NCI-H2227 (cell line): ENCODE results near the gene ATXN2L.
"Not testable (repeated sequence)": the region's sequence is repeated elsewhere in the genome, so short reads cannot be mapped to it uniquely, and the experiment has no call there.

Experiments
- DNase-seq: peaks from one replicate; lab custom pipeline; 2025; ENCODE audit not compliant: unreplicated experiment; lab: John Stamatoyannopoulos, UW

The ATXN2L gene

DNA sequence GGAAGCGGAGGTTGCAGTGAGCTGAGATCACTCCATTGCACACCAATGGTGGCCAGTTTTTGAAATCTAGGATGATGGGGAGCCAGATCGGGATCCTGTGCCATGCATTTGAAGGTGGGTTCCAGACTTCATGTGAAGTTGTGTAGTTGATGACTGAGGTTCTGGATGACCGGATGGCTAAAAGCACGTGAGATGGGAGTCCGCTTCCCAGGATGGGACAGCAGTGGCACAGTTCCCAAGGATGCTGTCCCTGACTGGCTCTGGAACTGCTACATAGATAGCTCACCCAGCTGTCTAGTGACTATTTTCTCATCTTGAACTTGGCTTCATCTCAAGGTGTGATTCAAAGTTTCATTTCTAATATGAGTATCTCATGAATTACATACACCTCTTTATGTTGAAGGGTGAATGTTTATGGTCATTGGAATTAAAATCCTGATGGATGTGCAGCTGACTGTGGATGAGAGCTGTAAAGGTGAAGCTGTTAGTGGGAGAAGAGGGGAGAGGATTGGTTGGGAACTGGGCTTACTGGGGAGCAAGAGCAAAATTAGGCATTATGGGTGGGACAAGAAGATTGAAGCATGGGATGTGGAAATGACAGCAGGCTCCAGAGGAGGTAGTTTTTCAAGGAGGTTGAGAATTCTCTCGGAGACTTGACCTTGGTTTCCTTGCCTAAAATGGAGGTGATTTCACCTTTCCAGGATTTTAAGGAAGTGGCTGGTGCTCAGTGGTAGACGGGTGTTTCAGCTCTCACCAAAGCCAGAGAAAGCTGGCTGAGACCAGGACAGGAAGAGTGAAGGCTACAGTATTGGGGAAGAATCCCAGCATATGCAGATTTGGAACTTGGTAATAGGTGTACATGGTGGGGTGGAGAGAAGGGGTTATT lies 15.1 kb downstream of the ATXN2L start:
- DNase-seq, result no peak

DNA sequence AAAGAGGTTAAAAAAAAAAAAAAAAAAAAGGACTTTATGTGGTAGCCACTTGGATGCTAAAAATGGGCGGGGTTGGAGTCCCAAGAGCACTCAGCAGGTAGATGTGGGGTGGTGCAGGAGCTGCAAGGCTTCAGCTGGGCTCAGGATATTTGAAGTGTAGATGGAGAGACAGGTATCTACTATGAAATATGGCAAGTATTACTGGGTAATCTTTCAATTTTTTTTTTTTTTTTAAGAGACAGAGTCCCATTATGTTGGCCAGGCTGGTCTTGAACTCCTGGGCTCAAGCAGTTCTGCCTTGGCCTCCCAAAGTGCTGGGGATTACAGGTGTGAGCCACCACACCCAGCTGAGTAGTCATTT lies 15.7 kb downstream of the ATXN2L start:
- DNase-seq, result no peak

DNA sequence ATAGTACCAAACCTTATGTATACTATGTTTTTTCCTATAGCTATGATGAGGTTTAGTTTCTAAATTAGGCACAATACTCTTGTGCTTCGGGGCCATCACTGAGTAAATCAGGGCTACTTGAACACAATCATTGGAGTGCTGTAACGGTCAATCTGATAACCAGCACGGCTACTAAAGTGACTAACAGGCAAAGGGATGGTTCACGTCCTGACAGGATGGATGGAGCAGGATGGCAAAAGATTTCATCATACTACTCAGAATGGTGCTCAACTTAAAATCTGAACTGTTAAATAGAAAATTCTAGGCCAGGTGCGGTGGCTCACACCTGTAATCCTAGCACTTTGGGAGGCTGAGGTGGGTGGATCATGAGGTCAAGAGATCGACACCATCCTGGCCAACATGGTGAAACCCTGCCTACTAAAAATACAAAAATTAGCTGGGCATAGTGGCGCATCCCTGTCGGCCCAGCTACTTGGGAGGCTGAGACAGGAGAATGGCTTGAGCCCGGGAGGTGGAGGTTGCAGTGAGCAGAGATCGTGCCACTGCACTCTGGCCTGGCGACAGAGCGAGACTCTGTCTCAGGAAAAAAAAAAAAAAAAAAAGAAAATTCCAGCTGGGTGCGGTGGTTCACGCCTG lies 16.3 kb downstream of the ATXN2L start:
- DNase-seq, result no peak

DNA sequence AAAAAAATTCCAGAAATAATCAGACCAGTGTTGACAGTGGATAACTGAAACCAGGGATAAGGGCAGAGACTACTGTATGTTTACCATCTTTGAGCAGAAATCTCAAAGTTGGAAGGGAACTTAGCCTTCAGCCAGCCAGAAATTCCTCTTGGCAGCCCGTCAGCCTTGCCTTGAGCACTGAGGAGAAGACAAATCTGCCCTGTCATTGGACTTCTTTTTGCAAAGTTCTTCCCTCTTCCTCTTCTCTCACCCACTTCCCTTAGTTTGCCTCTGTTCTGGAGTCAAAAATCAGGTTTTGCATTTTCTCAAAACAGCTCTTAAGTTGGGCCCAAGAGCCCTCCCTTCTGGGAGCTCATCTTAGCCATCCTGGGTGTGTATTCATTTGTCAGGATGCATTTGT lies 17.1 kb downstream of the ATXN2L start:
- no peak for DNase-seq

DNA sequence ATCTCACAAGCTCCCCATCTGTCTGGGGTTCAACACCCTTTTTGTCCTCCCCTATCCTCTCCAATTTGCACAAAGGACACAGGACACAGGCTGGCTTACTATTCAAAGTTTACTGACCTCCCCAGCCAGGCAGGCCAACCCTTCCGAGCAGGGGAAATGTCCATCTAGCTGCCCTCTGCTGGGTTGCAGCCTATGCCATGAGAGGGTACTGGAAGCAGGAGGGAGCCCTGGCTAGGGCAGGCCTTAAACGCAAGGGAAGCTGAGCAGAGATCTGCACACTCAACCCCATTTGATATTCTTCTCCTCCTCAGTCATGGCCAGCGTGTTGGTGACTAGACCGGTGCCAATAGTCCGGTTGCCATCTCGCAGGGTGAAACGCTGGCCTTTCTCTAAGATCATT lies 19.9 kb downstream of the ATXN2L start:
- no peak for DNase-seq

DNA sequence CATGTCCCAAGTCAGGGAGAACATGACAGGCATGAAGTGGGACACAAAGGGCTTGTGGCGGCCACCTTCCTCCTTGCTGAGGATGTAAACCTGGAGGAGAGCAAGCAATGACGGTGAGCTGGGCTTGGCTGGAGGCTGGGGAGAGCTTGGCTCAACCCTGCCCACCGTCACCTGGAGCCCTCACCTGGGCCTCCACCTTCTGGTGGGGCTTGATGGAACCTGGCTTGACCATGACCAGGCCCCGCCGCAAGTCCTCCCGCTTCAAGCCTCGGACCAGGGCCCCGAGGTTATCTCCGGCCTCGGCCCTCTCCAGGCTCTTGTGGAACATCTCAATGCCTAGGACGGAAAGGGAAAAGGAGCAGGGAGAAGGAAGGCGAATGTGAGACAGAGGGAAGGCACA lies 21.0 kb downstream of the ATXN2L start:
- DNase-seq, result no peak

DNA sequence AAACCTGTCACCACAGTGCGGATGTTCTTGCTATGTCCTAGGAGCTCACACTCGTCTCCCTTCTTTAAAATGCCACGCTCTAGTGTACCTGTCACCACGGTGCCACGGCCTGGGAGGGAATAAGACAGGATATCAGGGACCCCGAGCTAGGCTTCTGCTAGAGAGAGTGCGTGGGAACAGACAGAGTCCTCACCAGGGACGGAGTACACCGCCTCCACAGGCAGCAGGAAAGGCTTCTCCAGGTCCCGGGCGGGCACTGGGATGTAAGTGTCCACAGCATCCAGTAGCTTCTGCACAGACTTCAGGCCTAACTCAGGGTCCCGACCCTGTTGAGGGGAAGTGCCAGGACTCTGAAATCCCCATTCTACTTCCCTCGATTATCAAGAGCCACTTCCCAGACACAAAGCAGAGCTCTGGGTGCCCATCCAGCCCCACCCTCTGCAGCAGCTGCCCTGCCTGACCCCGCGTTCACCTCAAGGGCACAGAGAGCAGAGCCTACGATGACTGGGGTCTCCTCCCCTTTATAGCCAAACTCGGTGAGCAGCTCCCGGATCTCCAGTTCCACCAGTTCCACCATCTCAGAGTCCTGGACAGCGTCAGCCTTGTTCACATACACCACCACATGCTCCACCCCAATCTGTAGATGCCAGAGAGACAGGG lies 21.6 kb downstream of the ATXN2L start:
- DNase-seq, result no peak

DNA sequence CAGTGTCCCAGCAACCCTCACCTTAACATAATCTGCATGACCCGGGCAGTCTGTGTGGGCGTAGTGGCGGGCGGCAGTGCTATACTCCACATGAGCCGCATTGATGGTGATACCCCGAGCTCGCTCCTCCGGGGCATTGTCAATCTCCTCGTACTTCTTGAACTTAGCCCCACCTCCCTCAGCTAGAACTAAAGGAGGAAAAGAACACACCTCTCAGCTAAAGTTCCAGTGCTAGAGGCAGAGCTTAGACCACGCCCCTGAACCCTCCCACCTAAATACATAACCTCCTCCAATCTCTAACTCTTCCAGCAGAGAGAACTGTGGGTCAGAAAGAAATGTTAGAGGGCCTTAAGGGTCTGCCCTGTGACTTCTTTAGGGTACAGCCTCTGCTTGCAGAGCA lies 22.5 kb downstream of the ATXN2L start:
- peak; percentile 62 for DNase-seq

DNA sequence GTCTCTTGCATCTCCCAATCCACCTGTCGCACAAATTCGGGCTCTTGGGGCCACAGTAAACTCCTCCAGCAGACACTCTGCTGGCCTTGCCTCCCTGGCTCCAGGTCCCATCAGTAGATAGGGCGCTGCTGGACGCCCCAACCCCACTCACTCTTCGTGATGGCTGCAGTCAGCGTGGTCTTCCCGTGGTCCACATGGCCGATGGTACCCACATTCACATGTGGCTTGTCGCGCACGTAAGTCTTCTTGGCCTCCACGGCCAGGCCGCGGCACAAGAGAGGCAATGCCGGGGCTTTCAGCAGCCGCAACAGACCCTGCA lies 22.9 kb downstream of the ATXN2L start:
- DNase-seq, result no peak

DNA sequence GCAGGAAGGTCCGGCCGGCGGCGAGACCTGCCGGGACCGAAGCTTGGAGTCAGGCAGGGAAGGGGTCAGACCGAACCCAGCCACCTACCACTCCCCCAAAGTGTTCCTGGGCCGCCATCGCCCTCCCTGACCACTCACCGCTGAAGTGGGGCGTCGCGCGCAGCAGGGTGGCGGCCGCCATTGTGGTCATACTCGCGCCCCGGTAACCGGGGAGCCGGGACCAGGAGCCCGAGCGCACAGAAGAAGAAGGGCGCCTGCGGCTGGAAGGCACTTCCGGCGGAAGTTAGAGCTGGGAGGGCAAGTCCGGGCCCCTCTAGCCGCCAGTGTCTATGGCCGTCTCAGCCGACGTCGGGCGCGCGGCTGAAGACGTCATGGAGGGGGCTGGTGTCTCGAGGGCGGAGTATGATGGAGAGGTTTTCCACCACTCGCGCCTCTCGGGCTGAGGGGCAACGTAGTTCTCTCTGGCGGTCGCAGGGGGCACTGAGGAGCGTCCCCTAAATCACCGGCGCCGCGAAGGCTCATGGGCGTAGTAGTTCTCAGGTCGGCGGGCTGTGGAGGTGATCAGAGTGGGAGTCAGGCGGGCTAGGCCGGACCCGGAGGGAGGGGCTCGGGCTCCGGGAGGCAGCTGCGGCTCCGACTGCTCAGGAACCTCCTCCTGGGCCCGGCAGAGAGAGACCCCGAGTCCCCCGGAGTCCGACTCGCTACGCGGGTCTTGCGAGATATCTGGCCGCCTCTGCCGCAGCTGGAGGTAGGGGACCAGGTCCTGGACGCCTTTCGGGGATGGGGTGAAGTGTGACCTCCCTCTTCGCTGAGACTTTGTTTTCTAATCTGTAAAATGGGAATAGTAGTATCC lies 23.5 kb downstream of the ATXN2L start, which contains the start of gene TUFM:
Gene TUFM, minus strand, starts transcription at position 269 of the 853 bp plus-strand sequence. Its CDS starts 79 bp downstream, at position 190.
- peak; percentile 99 for DNase-seq

DNA sequence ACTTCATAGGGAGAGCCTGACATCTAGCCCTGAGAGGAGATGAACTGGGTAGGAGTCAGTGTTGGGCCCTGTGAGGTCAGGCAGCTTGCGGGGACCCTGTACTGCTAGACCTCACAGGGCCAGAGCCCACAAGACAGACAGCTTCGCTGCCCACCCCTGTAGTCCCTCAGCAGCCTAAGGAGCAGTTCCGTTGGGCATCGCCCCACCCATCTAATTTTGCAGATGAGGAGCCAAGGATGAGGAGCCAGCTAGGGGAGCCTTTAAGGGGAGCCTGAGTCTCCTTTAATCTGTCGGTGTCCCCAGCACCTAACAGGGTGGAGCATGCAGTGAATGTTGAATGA lies 24.1 kb downstream of the ATXN2L start:
- DNase-seq, result peak; percentile 38

DNA sequence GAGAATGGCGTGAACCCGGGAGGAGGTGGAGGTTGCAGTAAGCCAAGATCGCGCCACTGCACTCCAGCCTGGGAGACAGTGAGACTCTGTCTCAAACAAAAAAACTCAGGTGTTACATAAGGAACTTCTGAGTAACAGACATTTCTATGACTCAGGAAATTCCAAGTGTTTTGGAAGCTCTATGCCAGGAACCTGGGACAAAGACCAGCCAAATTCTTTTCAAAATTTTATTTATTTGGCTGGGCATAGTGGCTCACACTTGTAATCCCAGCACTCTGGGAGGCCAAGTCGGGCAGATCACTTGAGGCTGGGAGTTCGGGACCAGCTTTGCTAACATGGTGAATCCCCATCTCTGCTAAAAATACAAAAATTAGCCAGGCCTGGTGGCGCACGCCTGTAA lies 35.6 kb downstream of the ATXN2L start:
- no peak for DNase-seq

DNA sequence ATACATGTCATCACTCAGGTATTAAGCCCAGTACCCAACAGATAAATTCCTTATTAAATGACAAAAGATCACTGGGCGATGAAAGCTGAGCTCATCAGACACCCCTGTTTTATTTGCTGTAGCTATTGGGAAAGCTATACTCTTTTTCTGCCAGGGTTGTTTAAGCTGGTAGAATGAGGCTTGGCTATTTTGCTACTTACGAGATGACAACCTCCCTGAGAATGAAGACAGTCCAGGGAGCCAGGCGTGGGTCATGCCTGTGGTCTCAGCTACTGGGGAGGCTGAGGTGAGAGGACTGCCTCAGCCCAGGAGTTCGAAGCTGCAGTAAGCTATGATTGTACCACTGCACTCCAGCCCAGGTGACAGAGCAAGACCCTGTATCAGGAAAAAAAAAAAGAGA lies 36.5 kb downstream of the ATXN2L start:
- DNase-seq, result no peak

DNA sequence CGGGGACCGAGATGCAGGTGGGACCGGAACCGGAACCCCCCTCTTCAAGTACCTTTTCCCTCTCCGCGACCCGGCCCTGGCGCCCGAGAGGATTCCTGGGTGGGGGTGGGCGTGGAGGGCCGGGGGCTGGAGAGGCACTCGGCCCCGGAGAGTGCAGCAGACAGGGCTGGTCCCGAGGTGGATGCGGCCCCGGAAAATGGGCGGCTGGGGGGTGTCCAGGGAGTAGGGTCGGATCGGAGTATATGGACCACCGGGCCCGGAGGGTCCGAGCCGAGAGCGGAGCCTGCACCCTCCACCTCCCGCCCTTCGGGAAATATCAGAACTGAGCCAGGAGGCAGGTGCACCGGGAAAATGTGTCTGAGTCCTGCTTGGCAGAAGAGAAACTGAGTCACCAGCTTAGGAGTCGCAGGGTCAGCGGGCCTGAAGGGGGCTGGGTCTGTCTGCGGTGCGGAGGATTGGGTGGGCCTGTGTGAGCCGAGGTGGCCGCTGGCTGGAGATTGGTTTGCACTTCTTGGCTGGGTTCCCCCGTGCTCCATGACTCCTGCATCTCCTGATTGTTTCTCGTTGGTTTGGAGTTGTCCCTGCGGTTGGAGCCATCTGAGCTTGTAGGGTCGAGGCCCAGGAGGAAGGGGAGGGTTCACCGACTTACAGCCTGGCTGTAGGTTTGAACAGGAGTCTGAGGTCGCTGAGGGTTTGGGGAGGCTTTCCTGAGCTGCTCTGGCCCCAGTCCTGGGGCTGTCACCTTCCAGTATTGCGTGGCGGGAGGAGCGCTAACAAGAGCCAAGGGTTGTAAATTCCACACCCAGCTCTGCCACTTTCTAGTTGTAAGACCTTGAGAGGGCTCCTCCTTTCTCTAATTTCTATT lies 41.4 kb downstream of the ATXN2L start:
- DNase-seq, result no peak

DNA sequence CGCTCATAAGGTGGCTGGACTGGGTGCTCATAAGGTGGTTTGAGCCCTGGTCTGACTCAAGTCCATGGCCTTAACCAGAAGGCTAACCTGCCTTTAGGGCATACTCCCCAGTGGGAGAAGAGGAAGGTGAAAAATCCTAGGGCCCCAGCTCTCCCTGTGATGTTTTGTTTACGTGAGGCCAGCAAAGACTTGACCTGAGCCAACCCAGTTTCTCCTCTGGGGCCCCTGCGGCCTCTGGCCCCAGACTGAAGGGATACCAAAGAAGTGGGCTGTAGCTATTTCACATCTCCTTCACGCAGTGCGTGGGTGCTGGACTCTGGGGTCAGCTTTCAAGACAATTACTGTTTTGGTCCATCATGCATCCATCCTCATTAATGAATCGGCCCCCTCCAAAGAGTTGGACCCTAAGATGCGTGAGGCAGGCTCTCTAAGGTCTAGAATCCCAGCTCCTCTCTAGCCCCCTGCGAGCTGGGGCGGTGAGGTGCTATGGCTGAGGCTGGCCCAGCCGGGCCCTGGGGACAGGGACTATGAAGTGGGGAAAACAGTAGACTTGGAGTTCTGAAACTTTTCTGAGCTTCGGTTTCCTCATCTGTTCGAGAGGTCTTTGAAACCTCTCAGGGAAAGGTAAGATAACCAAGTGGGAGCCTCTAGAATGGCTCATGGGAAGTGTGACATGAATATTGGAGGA lies 42.3 kb downstream of the ATXN2L start:
- no peak for DNase-seq

DNA sequence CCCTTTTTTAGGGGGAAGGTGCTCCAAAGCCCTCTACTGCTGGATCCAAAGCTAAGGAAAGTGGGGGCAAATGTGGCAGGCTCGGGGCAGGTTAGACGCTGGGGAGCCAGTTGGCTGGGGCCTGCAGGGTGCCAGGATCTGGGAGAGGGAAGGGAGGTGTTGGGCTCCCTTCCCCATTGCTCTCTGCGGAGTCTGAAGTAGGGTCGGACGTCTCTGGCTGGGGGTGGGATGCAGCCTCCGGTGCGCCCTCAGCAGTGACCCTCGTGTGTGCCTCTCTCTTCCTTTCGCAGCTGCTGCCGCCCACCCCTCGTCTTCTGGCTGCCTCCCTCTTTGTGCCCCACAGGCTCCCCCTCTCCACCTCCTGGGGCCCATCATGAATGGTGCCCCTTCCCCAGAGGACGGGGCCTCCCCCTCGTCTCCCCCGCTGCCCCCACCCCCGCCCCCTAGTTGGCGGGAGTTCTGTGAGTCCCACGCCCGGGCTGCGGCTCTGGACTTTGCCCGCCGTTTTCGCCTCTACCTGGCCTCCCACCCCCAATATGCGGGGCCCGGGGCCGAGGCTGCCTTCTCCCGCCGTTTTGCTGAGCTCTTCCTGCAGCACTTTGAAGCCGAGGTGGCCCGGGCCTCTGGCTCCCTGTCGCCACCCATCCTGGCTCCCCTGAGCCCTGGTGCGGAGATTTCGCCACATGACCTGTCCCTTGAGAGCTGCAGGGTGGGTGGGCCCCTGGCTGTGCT lies 43.1 kb downstream of the ATXN2L start:
- no peak for DNase-seq

DNA sequence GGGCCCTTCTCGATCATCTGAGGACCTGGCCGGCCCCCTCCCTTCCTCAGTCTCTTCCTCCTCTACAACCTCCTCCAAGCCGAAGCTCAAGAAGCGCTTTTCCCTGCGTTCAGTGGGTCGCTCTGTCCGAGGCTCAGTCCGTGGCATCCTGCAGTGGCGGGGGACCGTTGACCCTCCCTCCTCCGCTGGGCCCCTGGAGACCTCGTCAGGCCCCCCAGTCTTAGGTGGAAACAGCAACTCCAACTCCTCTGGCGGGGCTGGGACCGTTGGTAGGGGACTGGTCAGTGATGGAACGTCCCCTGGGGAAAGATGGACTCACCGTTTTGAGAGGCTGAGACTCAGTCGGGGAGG lies 43.6 kb downstream of the ATXN2L start:
- DNase-seq, result no peak

DNA sequence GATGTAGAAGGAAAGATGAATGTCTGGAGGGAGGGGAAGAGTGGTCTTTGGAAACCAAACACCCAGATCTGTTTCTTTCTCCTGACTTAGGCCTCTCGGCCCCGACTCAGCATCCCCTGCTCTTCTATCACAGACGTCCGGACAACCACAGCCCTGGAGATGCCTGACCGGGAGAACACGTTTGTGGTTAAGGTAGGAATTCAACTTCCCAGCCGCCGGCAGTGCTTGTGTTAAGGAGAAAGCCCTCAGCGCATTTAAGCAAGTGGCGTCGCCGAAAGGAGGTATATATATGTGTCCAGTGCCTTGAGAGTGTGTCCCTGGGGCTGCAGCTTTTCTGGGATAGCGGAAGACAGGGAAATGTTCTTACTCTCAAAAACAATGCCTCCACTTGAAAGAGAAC lies 44.4 kb downstream of the ATXN2L start:
- no peak for DNase-seq

DNA sequence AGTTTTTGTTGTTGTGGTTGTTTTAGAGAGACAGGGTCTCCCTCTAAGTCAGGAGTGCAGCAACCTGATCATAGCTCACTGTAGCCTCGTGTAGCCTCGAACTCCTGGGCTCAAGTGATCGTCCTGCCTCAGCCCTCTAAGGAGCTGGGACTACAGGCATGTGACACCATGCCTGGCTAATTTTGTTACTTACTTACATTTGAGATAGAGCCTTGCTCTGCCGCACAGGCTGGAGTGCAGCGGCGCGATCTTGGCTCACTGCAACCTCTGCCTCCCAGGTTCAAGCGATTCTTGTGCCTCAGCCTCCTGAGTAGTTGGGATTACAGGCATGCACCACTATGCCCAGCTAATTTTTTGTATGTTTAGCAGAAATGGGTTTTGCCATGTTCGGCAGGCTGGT lies 44.8 kb downstream of the ATXN2L start:
- not testable (repeated sequence) for DNase-seq
